Mesenchymal stem cell (in vitro differentiated cells and primary cell): ENCODE results near the gene CAPZA2.

Experiments used
- DNase-seq: peaks from one replicate; pipeline ENCODE4 v3.0.0-alpha.2; 2013
- H2AFZ ChIP-seq: one replicate; pipeline ENCODE4 v1.6.1; 2013; ENCODE audit warnings: low read depth, mild to moderate bottlenecking, control low read depth, inconsistent platforms, low read length, moderate library complexity
- H2AK5ac ChIP-seq: 2 replicates; pipeline ENCODE4 v1.6.1; 2013; ENCODE audit warnings: low read length, moderate library complexity, mild to moderate bottlenecking, inconsistent platforms; ENCODE audit not compliant: severe bottlenecking
- H2BK120ac ChIP-seq: one replicate; pipeline ENCODE4 v1.6.1; 2013; ENCODE audit warnings: low read depth, mild to moderate bottlenecking, inconsistent platforms, low read length, moderate library complexity
- H2BK12ac ChIP-seq, 2 experiments: one replicate each; pipeline ENCODE4 v1.6.1; 2013; ENCODE audit warnings: inconsistent platforms in 2 of 2, low read length in 2 of 2, mild to moderate bottlenecking in 2 of 2, moderate library complexity in 2 of 2, control low read depth in 1 of 2
- H2BK15ac ChIP-seq: one replicate; pipeline ENCODE4 v1.6.1; 2013; ENCODE audit warnings: mild to moderate bottlenecking, low read depth, inconsistent platforms; ENCODE audit not compliant: poor library complexity, severe bottlenecking
- H2BK5ac ChIP-seq: 2 replicates; pipeline ENCODE4 v1.6.1; 2013; ENCODE audit warnings: low read depth, mild to moderate bottlenecking, low read length, control low read depth, inconsistent platforms; ENCODE audit not compliant: poor library complexity, severe bottlenecking
- H3K14ac ChIP-seq, 2 experiments: one replicate each; pipeline ENCODE4 v1.6.1; 2013; ENCODE audit warnings: inconsistent platforms in 2 of 2, low read length in 2 of 2, control low read depth in 1 of 2, mild to moderate bottlenecking in 1 of 2, moderate library complexity in 1 of 2
- H3K18ac ChIP-seq, 2 experiments: one replicate each; pipeline ENCODE4 v1.6.1; 2013; ENCODE audit warnings: inconsistent platforms in 2 of 2, low read length in 2 of 2, control low read depth in 1 of 2, low read depth in 1 of 2, mild to moderate bottlenecking in 1 of 2
- H3K23ac ChIP-seq, 2 experiments: one replicate each; pipeline ENCODE4 v1.6.1; 2013; ENCODE audit warnings: inconsistent platforms in 2 of 2, low read length in 2 of 2, mild to moderate bottlenecking in 2 of 2, moderate library complexity in 2 of 2, control low read depth in 1 of 2
- H3K27ac ChIP-seq: 2 replicates; pipeline ENCODE4 v1.5.1; 2013; ENCODE audit warnings: mild to moderate bottlenecking, moderate library complexity, low read length, control low read depth, inconsistent platforms; ENCODE audit not compliant: poor library complexity, severe bottlenecking
- H3K27me3 ChIP-seq, 2 experiments: 2 replicates each; pipeline versions ENCODE4 v1.6.1 to v1.7.0; 2013; ENCODE audit warnings: low read length in 2 of 2, mild to moderate bottlenecking in 2 of 2, moderate library complexity in 2 of 2, control low read depth in 1 of 2, inconsistent platforms in 1 of 2; ENCODE audit not compliant: control insufficient read depth in 1 of 2, insufficient read depth in 1 of 2
- H3K36me3 ChIP-seq, 2 experiments: 2 replicates each; pipeline versions ENCODE4 v1.6.1 to v1.7.0; 2013; ENCODE audit warnings: low read length in 2 of 2, control low read depth in 1 of 2, inconsistent platforms in 1 of 2, low read depth in 1 of 2, mild to moderate bottlenecking in 1 of 2; ENCODE audit not compliant: insufficient read depth in 2 of 2, control insufficient read depth in 1 of 2
- H3K4ac ChIP-seq, 2 experiments: one replicate each; pipeline ENCODE4 v1.6.1; 2013; ENCODE audit warnings: inconsistent platforms in 2 of 2, low read length in 2 of 2, mild to moderate bottlenecking in 2 of 2, moderate library complexity in 2 of 2, control low read depth in 1 of 2, low read depth in 1 of 2
- H3K4me1 ChIP-seq: 2 replicates; pipeline ENCODE4 v1.6.1; 2013; ENCODE audit warnings: low read depth, low read length, control low read depth; ENCODE audit not compliant: control insufficient read depth, insufficient read depth
- H3K4me2 ChIP-seq: 2 replicates; pipeline ENCODE4 v1.6.1; 2013; ENCODE audit warnings: low read length, mild to moderate bottlenecking, inconsistent platforms; ENCODE audit not compliant: poor library complexity, severe bottlenecking
- H3K4me3 ChIP-seq, 2 experiments: 2 replicates each; pipeline versions ENCODE4 v1.5.1 to v1.7.0; 2013; ENCODE audit warnings: low read length in 2 of 2, mild to moderate bottlenecking in 2 of 2, control low read depth in 1 of 2, low read depth in 1 of 2; ENCODE audit not compliant: insufficient read depth in 1 of 2
- H3K79me1 ChIP-seq: replicated peaks from 2 replicates; pipeline ENCODE4 v1.6.1; 2013; ENCODE audit warnings: mild to moderate bottlenecking, control low read depth, low read length, inconsistent platforms; ENCODE audit not compliant: poor library complexity, severe bottlenecking
- H3K9ac ChIP-seq: 2 replicates; pipeline ENCODE4 v1.7.0; 2013; ENCODE audit warnings: mild to moderate bottlenecking, low read length, moderate library complexity
- H3K9me3 ChIP-seq: 2 replicates; pipeline ENCODE4 v1.7.0; 2013; ENCODE audit warnings: mild to moderate bottlenecking, low read length; ENCODE audit not compliant: control insufficient read depth
- H4K8ac ChIP-seq: one replicate; pipeline ENCODE4 v1.6.1; 2013; ENCODE audit warnings: inconsistent platforms, mild to moderate bottlenecking, low read length, moderate library complexity
- H4K91ac ChIP-seq: one replicate; pipeline ENCODE4 v1.6.1; 2013; ENCODE audit warnings: mild to moderate bottlenecking, low read length, inconsistent platforms
- WGBS: methylation state at CpG from one replicate; pipeline ENCODE4 v1.1.7; 2013; ENCODE audit warnings: mixed read lengths; 5-methylcytosine and 5-hydroxymethylcytosine counted together

Gene CAPZA2

DNA sequence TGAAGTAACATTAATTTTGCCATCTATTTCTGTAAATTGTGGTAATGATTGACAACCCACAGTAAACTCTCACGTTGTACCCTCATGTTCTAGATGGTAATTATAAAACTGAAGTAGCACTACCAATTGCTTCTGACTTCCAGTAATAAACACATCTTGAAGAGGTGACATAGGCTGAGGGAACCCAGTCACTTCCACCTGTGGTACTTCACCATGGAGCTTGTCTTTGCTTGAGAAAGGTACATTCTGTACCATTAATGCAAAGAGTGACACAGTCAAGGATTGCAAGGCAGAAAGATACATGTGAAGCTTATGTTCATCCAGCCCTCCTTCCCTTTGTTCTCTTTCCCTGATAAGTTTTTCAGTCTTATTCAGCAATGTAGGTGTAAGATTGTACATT lies 11.2 kb downstream of the CAPZA2 start:
- Histone ChIP-seq H3K4me3 (no peak overlapping the region), H4K91ac (no peak overlapping the region), H3K18ac (no peak overlapping the region), H4K8ac (no peak overlapping the region), H2BK12ac (no peak overlapping the region), H3K4me2 (no peak overlapping the region), H3K36me3 (peaks cover 0 to 16% of the 10 kb centered on the region in 2 experiments), H3K9ac (no peak overlapping the region), H3K79me1 (peaks cover 1% of the 10 kb centered on the region), H2AK5ac (no peak overlapping the region), H3K23ac (no peak overlapping the region), H3K14ac (no peak overlapping the region), H3K9me3 (no peaks in the 10 kb centered on the region), H3K4ac (no peak overlapping the region), H2BK120ac (no peak overlapping the region), H2BK15ac (no peak overlapping the region), H2BK5ac (no peak overlapping the region), H2AFZ (no peak overlapping the region), H3K4me1 (no peaks in the 10 kb centered on the region), H3K27me3 (no peaks in the 10 kb centered on the region), H3K27ac (no peak overlapping the region)
- 100% methylated on average over 1 of the region's 1 CpG for WGBS
- DNase-seq = no peak

DNA sequence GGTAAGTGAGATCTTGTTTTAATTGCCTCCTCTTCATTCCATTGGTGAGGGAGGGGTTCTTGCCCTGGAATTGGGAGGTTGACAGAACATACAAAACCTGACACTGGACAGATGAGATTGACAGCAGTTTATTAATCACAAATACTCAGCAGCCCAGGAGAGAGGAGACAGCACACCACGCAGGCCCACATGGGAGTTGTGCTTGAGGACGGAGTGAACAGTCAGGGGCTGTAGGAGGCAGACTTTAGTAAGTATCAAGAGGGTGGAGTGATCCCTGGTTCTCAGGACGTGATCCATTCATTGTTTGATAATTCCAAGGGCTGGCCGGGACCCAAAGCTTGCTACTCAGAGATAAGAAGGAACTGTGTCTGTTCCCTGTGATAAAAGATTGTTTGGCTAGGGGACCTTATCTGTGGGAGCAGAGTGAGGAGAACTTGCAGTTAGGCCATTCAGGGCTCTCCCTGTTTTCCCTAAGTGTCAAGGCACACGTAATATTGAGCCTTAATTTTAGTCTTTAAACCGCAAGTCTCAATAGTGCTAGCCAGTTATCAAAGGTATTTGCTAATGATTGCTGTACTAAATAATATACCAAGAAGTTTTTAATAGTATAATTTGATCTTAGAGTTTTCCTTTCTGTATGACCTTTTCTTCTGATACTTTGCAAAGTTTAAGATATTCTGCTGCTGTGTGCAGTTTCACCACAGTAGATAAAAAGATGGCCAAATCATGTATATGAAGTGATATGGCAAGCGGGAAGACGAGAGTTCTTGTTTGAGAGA lies 14.5 kb downstream of the CAPZA2 start:
- Histone ChIP-seq H3K14ac (no peak overlapping the region), H3K27me3 (no peaks in the 10 kb centered on the region)
- 76% methylated on average over 6 of the region's 8 CpGs for WGBS

DNA sequence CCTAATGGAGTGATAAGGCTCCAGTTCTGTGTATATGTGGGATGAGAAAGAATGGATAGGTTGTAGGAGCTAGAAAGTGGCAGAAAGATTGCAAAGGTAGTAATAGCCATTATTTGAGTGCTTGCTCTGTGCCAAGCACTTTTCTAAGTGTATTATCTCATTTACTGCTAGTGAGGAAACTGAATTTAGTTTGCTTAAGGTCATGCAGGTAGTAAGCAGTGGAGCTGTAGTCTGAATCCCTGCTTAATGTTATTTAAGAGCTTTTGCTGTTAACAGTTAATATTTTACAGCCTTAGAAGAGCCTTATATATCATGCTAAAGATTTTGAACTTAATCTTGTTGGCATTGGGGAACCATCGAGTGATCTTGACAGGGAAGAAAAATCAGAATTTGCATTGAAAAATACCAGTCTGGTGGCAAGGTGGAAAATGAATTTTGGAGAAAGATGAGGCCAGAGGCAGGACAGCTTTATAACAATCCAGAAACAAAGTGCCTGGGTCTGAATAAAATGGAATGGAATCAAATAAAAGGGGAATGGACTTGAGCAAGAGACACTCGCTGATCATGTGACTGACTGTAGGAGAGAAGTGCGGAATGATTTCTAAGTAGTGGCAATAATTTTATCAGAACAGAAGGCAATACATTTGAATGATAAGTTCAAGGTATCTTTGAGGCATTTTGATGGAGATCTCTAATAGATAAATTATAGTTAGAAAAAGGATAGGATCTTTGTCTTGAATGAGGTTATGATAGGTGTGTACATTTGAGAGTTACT lies 15.2 kb downstream of the CAPZA2 start:
- Histone ChIP-seq H3K23ac (no peak overlapping the region), H2AFZ (no peak overlapping the region)

More for the DNA sequence above, 14.5 kb downstream of the CAPZA2 start:
- Histone ChIP-seq H2BK5ac (no peak overlapping the region), H3K23ac (no peak overlapping the region), H3K4me3 (no peak overlapping the region), H3K9me3 (no peaks in the 10 kb centered on the region), H3K9ac (no peak overlapping the region), H3K18ac (no peak overlapping the region), H4K8ac (no peak overlapping the region), H4K91ac (no peak overlapping the region), H3K27ac (no peak overlapping the region), H2BK120ac (no peak overlapping the region), H2AK5ac (no peak overlapping the region), H3K79me1 (peaks cover 1% of the 10 kb centered on the region), H3K4me1 (no peaks in the 10 kb centered on the region), H3K36me3 (peaks cover 0 to 16% of the 10 kb centered on the region in 2 experiments), H2BK12ac (no peak overlapping the region), H2BK15ac (no peak overlapping the region), H2AFZ (no peak overlapping the region), H3K4ac (no peak overlapping the region), H3K4me2 (no peak overlapping the region)
- no peak for DNase-seq

DNA sequence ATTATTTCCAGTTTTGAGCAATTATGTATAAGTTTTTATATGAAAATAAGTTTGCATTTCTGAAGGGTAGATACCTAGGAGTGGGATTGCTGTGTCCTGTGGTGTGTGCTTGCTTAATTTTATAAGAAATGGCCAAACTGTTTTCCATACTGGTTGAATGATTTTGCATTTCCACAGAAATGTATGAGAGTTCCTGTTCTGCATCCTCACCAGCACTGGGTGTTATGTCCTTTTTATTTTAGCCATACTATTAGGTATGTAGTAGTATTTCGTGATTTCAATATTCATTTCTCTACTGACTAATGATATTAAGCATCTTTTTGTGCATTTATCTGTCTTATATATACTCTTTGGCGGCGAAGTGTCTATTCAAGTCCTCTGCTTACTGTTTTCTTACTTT lies 22.3 kb downstream of the CAPZA2 start:
- Histone ChIP-seq H3K23ac (no peak overlapping the region), H3K14ac (no peak overlapping the region), H2BK120ac (no peak overlapping the region), H3K4me2 (no peak overlapping the region), H2AK5ac (no peak overlapping the region), H3K27ac (no peak overlapping the region), H2BK15ac (no peak overlapping the region), H4K91ac (no peak overlapping the region), H3K18ac (no peak overlapping the region), H3K4ac (no peak overlapping the region), H3K9me3 (no peaks in the 10 kb centered on the region), H4K8ac (no peak overlapping the region), H3K79me1 (peaks cover 5% of the 10 kb centered on the region), H3K4me3 (no peak overlapping the region), H3K4me1 (peaks cover 2% of the 10 kb centered on the region), H3K36me3 (peaks cover 5 to 35% of the 10 kb centered on the region in 2 experiments), H3K9ac (no peak overlapping the region), H3K27me3 (no peaks in the 10 kb centered on the region), H2BK5ac (no peak overlapping the region), H2BK12ac (no peak overlapping the region), H2AFZ (no peak overlapping the region)
- DNase-seq = no peak
- WGBS = no CpG with 5 or more reads among the region's 3 CpGs

More for the DNA sequence above, 15.2 kb downstream of the CAPZA2 start:
- Histone ChIP-seq H3K14ac (no peak overlapping the region), H3K79me1 (peaks cover 1% of the 10 kb centered on the region), H2BK15ac (no peak overlapping the region), H4K8ac (no peak overlapping the region), H3K27ac (no peak overlapping the region), H3K9me3 (no peaks in the 10 kb centered on the region), H4K91ac (no peak overlapping the region), H2BK12ac (no peak overlapping the region), H3K27me3 (no peaks in the 10 kb centered on the region), H3K9ac (no peak overlapping the region), H3K4me2 (no peak overlapping the region), H3K4me1 (no peaks in the 10 kb centered on the region), H2BK120ac (no peak overlapping the region), H2AK5ac (no peak overlapping the region), H3K4me3 (no peak overlapping the region), H3K36me3 (peaks cover 0 to 16% of the 10 kb centered on the region in 2 experiments), H2BK5ac (no peak overlapping the region), H3K4ac (no peak overlapping the region), H3K18ac (no peak overlapping the region)
- WGBS = 96% methylated on average over 3 of the region's 3 CpGs
- no peak for DNase-seq
